Central memory CD8-positive, alpha-beta T cell (primary cell): ENCODE results near the gene PELI2.

Experiments
- ATAC-seq: fragments of 150-1000 bp; cut with Tn5 transposase; replicated peaks from 2 replicates; pipeline ENCODE4 v1.10.0; 2022; ENCODE audit warnings: mild to moderate bottlenecking, moderate FRiP score, moderate number of reproducible peaks; ENCODE audit not compliant: poor library complexity, severe bottlenecking; ENCODE audit errors: extremely low read depth
- DNase-seq, 2 donors: peaks; one replicate each; pipeline ENCODE4 v3.0.0; 2021; ENCODE audit warnings: low spot score in 2 of 2
- H3K27ac Mint-ChIP-seq: one replicate; pipeline ENCODE4 v1.8.0; 2022; ENCODE audit warnings: low read depth, mild to moderate bottlenecking, moderate library complexity, mixed read lengths
- H3K27me3 Mint-ChIP-seq: one replicate; pipeline ENCODE4 v1.8.0; 2022; ENCODE audit warnings: mixed read lengths
- H3K36me3 Mint-ChIP-seq: one replicate; pipeline ENCODE4 v1.8.0; 2022; ENCODE audit warnings: mild to moderate bottlenecking, moderate library complexity, mixed read lengths; ENCODE audit not compliant: insufficient read depth
- H3K4me1 Mint-ChIP-seq: one replicate; pipeline ENCODE4 v1.8.0; 2022; ENCODE audit warnings: mixed read lengths
- H3K4me3 Mint-ChIP-seq: one replicate; pipeline ENCODE4 v1.8.0; 2022; ENCODE audit warnings: mild to moderate bottlenecking, moderate library complexity, mixed read lengths
- H3K9me3 Mint-ChIP-seq: one replicate; pipeline ENCODE4 v1.8.0; 2022; ENCODE audit warnings: mixed read lengths

PELI2 gene

DNA sequence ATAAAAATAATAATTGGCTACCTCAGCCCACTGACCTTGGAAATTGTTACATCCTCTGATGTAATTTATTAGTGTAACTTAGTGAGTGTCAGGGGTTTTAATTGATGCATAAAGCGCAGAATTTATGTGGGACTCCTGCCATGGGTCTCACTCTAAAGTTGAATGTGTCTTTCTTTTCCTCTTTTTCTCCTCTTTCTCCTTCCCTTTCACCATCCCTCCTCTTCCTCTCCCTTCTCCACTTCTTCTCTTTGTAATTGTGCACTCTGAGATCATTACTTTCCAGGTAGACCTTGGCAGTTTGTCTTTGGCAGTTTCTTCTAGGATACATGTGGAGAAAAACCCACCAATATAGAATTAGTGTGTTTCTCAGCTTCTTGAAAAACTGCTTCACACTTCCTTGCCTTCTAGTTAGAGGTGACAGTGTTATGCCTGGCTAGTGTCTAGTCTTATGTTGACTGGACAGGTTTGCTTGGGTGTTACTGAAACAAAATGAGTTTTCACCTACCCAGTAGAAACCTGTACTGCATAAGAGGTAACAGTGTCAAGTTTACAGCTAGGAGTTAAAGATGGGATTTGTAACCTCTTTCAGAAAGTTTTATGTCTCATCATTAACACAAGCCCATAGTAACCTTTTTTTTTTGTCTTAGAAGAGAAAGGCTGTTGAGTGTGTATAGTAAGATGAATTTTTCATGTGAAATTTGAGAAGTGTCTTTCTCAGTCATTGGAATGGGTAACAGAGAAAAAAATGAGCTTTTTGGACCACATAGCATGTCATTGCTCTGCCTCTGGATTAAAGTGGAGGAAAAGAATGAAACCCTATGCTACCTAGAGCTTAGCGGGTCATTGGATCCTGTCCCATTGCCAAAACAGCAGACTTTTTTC is 18.6 kb downstream of the PELI2 start:
- Mint-ChIP-seq H3K9me3 (no peaks in the 10 kb centered on the region), H3K36me3 (no peaks in the 10 kb centered on the region), H3K27ac (no peak overlapping the region), H3K27me3 (peaks cover 77% of the 10 kb centered on the region), H3K4me3 (no peak overlapping the region), H3K4me1 (no peaks in the 10 kb centered on the region)
- ATAC-seq, result no peak
- no peak for DNase-seq

DNA sequence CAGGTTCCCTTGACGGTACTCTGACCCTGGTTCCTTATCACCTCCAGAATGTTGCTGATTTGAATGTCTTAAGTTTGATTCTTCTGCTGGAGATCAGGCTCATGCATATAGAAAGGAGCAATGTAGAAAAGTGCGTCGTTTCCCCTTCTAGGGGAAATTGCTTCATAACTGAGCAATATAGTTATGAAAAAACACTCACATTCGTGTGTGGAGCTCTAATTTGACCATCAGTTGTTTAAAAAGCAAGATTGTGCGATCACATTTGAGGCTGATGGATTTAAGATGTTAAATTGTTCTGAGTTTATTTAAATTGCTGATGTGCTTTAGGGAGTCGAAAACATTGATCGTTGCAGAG is 19.2 kb downstream of the PELI2 start:
- H3K36me3 Mint-ChIP-seq, result no peaks in the 10 kb centered on the region
- H3K27ac Mint-ChIP-seq, result no peak overlapping the region
- H3K27me3 Mint-ChIP-seq, result peaks cover 71% of the 10 kb centered on the region

DNA sequence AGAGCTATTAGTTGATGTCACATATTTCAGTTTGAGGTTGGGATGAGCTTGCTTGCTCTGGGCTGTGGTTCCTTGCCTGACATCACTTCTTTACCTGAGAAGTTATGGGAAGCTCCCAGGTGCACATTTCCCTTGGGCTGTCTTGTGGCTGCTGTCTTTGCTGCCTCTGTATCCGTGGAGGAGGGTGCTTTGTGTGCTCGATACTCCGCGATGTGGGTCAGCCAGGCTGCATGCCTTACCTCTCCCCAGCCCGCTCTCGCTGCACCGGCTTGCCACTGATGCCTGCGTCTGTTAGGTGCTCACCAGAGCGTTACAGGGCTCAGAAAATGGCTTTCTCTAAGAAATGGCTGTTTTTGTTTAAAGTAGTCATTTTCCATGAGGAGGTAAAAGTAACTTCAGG is 19.6 kb downstream of the PELI2 start:
- H3K27ac Mint-ChIP-seq, result no peak overlapping the region
- no peak overlapping the region for H3K4me3 Mint-ChIP-seq
- H3K36me3 Mint-ChIP-seq, result no peaks in the 10 kb centered on the region
- no peaks in the 10 kb centered on the region for H3K9me3 Mint-ChIP-seq
- DNase-seq (no peak), ATAC-seq (no peak)
- peaks cover 71% of the 10 kb centered on the region for H3K27me3 Mint-ChIP-seq
- no peaks in the 10 kb centered on the region for H3K4me1 Mint-ChIP-seq

More for the DNA sequence above, 19.2 kb downstream of the PELI2 start:
- Mint-ChIP-seq H3K4me3 (no peak overlapping the region), H3K9me3 (no peaks in the 10 kb centered on the region), H3K4me1 (no peaks in the 10 kb centered on the region)
- ATAC-seq, result no peak
- no peak for DNase-seq

DNA sequence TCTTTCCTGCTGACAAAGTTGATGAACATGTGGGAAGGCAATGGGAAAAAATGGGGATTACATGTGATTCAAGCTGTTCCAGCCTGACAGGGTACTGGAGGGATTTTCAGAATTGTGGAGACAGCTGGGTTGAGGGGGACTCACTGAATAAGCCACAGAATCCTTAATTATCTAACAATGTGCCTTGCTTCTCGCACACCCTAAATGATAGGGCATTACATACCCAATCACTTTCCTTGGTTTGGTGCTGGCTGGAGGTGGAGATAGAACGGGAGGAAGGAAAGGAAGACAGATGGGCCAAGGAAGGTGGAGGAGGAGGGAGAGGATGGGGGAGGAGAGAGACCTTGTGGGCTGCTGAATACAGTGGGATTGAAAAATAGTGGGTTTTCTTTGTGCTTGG is 20.7 kb downstream of the PELI2 start:
- no peak for ATAC-seq
- Mint-ChIP-seq H3K4me1 (no peaks in the 10 kb centered on the region), H3K27me3 (peaks cover 62% of the 10 kb centered on the region), H3K27ac (no peak overlapping the region), H3K9me3 (no peaks in the 10 kb centered on the region), H3K4me3 (no peak overlapping the region), H3K36me3 (no peaks in the 10 kb centered on the region)
- DNase-seq, result no peak

DNA sequence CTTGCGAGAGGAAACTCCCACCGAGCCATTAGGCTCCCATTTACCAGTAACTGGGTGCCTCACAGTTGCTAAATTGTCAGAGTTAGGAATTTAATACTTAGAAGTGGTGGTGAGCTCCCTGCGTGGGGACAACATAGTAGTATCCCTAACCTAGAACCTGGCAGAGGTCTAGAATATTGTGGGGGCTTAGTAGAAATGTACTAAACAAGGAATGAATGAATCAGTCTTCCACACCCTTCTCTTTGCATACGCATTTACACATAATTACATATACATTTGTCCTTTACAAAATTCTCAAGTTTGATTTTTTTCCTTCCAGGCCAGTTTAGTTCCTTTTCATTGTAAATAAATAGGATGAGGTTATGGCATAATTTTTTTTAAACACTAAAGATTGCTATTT is 24.1 kb downstream of the PELI2 start:
- Mint-ChIP-seq H3K4me1 (peaks cover 10% of the 10 kb centered on the region), H3K36me3 (peaks cover 2% of the 10 kb centered on the region), H3K4me3 (no peak overlapping the region), H3K9me3 (no peaks in the 10 kb centered on the region), H3K27ac (no peak overlapping the region), H3K27me3 (peaks cover 35% of the 10 kb centered on the region)
- DNase-seq (no peak), ATAC-seq (no peak)

DNA sequence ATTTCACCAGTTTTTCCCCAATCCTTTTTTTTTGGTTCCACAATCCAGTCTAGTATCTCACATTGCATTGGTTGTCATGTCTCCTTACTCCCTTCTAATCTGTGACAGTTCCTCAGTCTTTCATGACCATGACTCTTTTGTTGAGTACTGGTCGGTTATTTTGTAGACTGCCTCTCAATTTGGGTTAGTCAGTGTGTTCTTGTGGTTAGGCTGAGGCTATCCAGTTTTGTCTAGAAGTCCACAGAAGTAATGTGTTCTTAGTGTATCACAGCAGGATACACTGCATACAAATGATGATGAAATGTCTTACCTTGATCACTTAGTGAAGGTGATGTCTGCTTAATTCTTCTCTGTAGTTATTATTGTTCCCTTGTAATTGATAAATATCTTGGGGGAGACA is 24.8 kb downstream of the PELI2 start:
- peaks cover 2% of the 10 kb centered on the region for H3K36me3 Mint-ChIP-seq
- DNase-seq (no peak), ATAC-seq (no peak)
- no peak overlapping the region for H3K4me3 Mint-ChIP-seq
- peaks cover 28% of the 10 kb centered on the region for H3K27me3 Mint-ChIP-seq
- no peak overlapping the region for H3K27ac Mint-ChIP-seq
- H3K4me1 Mint-ChIP-seq, result peaks cover 11% of the 10 kb centered on the region
- H3K9me3 Mint-ChIP-seq, result no peaks in the 10 kb centered on the region

DNA sequence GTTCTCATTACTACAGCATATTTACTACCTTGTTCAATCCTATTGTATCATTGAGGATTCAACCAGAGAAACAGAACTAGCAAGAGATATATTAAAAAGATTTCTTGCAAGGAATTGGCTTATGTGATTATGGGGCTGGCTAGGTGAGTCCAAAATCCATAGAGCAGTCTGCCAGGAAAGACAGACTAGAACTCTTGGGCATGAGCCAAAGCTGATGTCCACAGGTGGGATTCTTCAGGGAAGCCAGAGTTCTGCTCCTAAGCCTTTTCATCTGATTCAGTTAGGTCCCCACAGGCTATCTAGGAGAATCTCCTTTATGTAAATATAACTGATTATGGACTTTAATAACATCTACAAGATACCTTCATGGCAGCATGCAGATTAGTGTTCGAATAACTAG is 26.0 kb downstream of the PELI2 start:
- H3K9me3 Mint-ChIP-seq, result no peaks in the 10 kb centered on the region
- H3K4me1 Mint-ChIP-seq, result peaks cover 15% of the 10 kb centered on the region
- DNase-seq (no peak), ATAC-seq (no peak)
- peaks cover 2% of the 10 kb centered on the region for H3K36me3 Mint-ChIP-seq
- H3K4me3 Mint-ChIP-seq, result no peak overlapping the region
- H3K27ac Mint-ChIP-seq, result no peak overlapping the region
- peaks cover 29% of the 10 kb centered on the region for H3K27me3 Mint-ChIP-seq

DNA sequence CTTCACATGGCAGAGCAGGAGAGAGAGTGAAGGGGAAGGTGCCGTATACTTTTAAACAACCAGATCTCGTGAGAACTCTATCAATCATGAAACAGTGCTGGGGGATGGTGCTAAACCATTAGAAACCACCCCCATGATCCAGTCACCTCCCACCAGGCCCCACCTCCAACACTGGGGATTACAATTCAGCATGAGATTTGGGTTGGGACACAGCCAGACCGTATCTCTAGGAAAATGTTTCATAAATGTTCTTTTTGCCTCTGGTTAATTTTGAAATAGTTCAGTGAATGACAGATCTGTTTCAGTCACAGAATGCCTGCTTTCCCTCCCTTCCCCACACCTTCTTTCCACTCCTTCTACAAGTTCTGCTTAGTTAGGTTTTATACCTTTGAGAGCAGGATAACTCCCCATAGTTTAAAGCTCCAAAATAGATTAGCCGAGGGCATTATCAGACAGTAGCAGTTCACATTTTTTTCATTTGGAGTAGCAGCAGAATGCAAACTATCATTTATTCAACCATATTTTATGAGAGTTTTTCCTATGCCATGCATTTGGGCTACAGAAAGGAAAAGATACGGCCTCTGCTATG is 27.1 kb downstream of the PELI2 start:
- ATAC-seq (no peak), DNase-seq (no peak)
- H3K9me3 Mint-ChIP-seq, result no peaks in the 10 kb centered on the region
- no peak overlapping the region for H3K4me3 Mint-ChIP-seq
- H3K27ac Mint-ChIP-seq, result no peak overlapping the region
- peaks cover 2% of the 10 kb centered on the region for H3K36me3 Mint-ChIP-seq
- peaks cover 15% of the 10 kb centered on the region for H3K4me1 Mint-ChIP-seq
- H3K27me3 Mint-ChIP-seq, result peaks cover 21% of the 10 kb centered on the region

DNA sequence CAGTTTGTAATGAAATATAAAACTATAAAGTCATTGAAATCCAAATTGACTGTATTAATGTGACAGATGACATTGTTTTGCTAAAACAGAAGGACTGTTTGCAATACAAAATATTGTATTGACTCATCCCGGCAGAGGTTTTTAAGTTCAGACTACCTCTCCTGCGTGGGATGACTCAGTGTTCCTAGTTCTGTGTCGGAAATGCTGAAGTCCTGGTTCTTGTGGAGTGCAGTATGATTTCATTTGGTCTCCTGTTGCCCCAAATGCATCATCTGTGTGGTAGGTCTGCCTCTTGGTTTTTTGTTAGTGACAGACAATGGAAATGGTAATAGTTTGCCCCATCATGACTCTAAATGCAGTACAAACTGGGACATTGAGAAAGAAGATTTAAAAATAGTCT is 27.8 kb downstream of the PELI2 start:
- H3K4me1 Mint-ChIP-seq, result peaks cover 16% of the 10 kb centered on the region
- no peak overlapping the region for H3K4me3 Mint-ChIP-seq
- peaks cover 2% of the 10 kb centered on the region for H3K36me3 Mint-ChIP-seq
- no peak for ATAC-seq
- H3K27ac Mint-ChIP-seq, result no peak overlapping the region
- H3K27me3 Mint-ChIP-seq, result peaks cover 14% of the 10 kb centered on the region
- DNase-seq, result no peak
- no peaks in the 10 kb centered on the region for H3K9me3 Mint-ChIP-seq

DNA sequence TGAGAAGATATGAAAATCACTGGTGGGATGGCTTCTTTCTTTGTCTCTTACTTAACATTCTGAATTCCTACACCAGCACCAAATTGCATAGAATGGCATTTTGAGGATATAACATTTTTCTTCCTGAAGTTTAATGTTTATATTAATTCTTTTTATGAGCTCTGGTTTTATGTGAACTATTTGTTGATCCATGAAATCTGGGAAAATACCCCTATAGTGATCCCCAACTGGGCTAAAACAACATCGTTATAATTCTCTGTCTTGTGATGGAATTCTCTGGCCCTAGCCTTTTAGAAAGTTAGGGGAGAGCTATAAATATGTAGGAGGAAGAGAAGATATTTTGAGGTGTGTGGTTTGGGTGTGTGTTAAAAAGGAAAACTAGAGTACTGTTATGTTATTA is 29.2 kb downstream of the PELI2 start:
- Mint-ChIP-seq H3K4me3 (no peak overlapping the region), H3K4me1 (peaks cover 21% of the 10 kb centered on the region)

DNA sequence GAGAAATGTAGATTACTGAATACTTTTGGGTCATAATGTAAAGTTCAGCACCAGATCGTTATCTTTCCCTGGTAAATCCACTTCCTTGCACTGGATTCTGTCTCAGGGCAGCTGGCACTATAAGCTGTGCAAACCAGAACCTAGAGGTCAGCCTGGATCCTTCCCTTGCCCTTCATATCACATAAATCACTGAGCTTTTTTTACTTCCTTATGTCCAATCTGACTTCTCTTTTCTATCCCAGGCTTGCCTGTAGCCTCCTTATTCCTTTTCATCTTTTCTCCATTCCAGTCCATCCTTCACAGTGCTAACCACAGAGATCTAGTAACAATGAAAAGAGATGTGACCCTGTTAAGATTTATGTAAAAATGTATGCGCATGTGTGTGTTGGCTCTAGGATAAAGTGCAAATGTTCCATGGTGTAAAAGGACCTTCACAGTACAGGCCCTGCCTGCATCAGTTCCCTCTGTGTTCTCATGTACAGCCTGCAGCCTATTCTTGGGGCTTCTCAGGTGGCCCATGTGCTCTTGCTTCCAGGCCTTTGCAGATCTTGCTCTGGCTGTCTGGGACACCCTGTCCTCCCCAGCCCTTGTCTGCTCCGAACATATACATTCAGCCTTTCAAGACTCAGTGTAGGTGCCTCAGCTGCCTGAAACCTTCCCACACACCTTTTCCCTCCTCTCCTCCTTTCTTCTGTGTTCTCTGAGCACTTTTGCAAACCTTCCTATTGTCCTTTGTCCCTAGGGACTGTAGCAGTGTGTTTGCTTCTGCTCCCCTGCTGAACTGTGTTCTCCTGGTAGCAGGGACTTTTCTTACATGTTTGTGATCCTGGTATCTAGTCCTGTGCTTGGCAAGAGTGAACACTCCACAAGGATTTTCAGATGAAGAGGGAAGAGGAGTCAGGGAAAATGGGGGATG is 30.0 kb downstream of the PELI2 start:
- no peak for DNase-seq
- H3K27me3 Mint-ChIP-seq, result peaks cover 8% of the 10 kb centered on the region
- no peak overlapping the region for H3K27ac Mint-ChIP-seq
- ATAC-seq, result no peak
- H3K36me3 Mint-ChIP-seq, result peaks cover 2% of the 10 kb centered on the region
- no peaks in the 10 kb centered on the region for H3K9me3 Mint-ChIP-seq
- no peak overlapping the region for H3K4me3 Mint-ChIP-seq
- peaks cover 21% of the 10 kb centered on the region for H3K4me1 Mint-ChIP-seq

More for the DNA sequence above, 29.2 kb downstream of the PELI2 start:
- no peak for DNase-seq
- Mint-ChIP-seq H3K9me3 (no peaks in the 10 kb centered on the region), H3K36me3 (peaks cover 2% of the 10 kb centered on the region), H3K27ac (no peak overlapping the region), H3K27me3 (peaks cover 8% of the 10 kb centered on the region)
- no peak for ATAC-seq

DNA sequence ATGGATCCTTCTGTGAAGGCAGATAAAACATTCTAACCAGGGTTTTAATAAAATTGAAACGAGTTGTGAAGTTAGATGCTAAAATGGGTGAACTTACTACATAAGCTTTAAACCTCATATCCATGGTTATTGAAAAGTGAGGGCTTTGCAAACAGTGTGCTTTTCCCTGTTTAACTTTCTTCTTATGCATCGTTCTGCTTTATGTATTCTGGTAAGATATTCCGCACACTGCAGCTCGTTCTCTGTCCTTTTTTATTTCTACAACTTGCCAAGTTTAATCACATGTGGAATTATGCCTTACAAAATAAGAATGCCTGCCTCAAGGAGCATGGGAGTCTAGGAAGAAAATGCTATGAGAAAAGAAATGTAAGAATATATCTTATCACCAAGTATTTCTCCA is 30.9 kb downstream of the PELI2 start:
- no peaks in the 10 kb centered on the region for H3K9me3 Mint-ChIP-seq
- H3K27ac Mint-ChIP-seq, result no peak overlapping the region
- H3K4me3 Mint-ChIP-seq, result no peak overlapping the region
- peaks cover 21% of the 10 kb centered on the region for H3K4me1 Mint-ChIP-seq
- peaks cover 2% of the 10 kb centered on the region for H3K36me3 Mint-ChIP-seq
- ATAC-seq (no peak), DNase-seq (no peak)
- peaks cover 8% of the 10 kb centered on the region for H3K27me3 Mint-ChIP-seq
